Fibroblast of mammary gland (primary cell): ENCODE data around the gene WDR87.

Experiments used
- DNase-seq: peaks from one replicate; pipeline ENCODE4 v3.0.0-alpha.2; 2010; ENCODE audit warnings: low read depth
- H3K4me3 ChIP-seq: 2 replicates; pipeline ENCODE4 v1.5.1; 2011; ENCODE audit warnings: low read depth, mild to moderate bottlenecking, low read length, moderate library complexity; ENCODE audit not compliant: control insufficient read depth
- CTCF ChIP-seq: conservative IDR thresholded peaks from 2 replicates; pipeline ENCODE4 v1.5.1; 2011; ENCODE audit warnings: low read depth, low read length, inconsistent platforms; ENCODE audit not compliant: control insufficient read depth, insufficient read depth

Gene WDR87

GRCh38 chr19:37941782-37942515, 35.6 kb upstream of the WDR87 start:
- no peak for DNase-seq
- no peak overlapping the region for H3K4me3 ChIP-seq
- TF ChIP-seq CTCF: no peak

GRCh38 chr19:37938353-37938752, 32.0 kb upstream of the WDR87 start:
- H3K4me3 ChIP-seq: no peak overlapping the region
- TF ChIP-seq CTCF: no peak
- DNase-seq: no peak

- DNase-seq: no peak
- no peak for TF ChIP-seq CTCF
- no peak overlapping the region for H3K4me3 ChIP-seq
Measured at GRCh38 chr19:37936886-37937285, 30.5 kb upstream of the WDR87 start.

DNA sequence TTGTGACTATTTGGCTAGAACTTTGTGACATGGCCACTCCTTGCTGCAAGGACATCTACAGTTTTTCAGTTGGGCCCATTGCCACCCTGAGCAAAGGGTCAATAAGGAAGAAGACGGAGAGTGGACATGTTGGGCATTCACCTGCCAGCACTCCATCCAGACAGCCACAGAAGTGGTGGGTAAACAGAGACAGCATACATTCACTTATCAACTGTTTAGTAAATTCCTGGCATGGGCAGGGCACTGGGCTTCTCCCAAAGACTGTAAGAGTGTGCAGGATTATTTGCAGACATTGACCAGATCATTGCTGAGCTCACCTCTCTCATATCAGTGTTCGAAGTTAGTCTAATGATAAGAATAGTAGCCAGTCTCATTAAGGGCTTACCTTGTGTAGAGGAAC, 29.8 kb upstream of the WDR87 start:
- no peak for TF ChIP-seq CTCF
- DNase-seq: no peak
- H3K4me3 ChIP-seq: no peak overlapping the region

GRCh38 chr19:37935341-37935740, 28.9 kb upstream of the WDR87 start:
- no peak for DNase-seq
- TF ChIP-seq CTCF: no peak
- H3K4me3 ChIP-seq: no peak overlapping the region

GRCh38 chr19:37933937-37934358, 27.6 kb upstream of the WDR87 start:
- no peak for TF ChIP-seq CTCF
- H3K4me3 ChIP-seq: no peak overlapping the region
- DNase-seq: peak; percentile 74
